ENCODE measurements around the gene WWC1.

WWC1 gene

DNA sequence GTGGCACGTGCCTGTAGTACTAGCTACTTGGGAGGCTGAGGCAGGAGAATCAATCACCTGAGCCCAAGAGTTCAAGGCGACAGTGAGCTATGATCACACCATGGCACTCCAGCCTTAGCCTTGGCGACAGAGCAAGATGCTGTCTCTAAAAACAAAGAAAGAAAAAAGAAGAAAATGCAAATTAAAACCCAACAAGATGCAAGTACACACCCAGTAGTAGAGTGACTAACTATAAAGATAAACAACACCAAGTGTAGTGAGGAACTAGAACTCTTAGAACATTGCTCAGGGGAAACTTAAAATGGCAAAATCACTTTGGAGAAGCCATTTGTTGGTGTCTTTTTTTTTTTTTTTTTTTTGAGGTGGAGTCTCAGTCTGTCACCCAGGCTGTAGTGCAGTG lies 160.1 kb downstream of the WWC1 start:
- no peak for DNase-seq

DNA sequence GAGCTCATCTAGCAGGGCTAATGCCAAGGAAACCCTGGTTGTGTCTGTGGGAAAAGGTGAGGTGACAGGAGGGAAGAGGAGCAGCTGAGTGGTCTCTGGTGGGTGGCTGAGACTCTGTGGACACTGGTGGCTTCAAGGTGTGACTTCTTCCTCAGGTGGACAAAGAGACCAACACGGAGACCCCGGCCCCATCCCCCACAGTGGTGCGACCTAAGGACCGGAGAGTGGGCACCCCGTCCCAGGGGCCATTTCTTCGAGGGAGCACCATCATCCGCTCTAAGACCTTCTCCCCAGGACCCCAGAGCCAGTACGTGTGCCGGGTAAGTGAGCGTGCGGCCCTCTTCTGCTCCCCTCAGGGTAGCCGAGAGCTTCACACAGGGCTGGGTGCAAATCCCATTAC lies 163.8 kb downstream of the WWC1 start:
- DNase-seq = no peak

DNA sequence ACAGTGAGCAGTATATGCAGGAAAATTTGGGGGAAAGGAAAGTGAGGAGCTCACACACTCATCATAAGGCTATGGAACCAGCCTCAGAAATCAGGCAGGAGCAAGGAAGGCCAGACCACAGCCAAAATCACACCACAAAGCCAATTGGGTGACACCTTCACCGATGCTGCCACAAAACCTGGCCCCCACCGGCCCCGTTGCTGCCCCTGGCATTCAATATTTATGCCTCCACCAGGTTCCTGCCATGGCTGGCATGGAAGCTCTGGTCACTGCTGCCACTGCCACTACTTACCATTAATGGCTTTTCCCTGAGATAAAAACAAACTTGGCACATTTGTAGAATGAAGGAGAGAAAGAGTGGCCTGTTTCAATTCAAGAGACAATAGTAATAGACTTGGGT lies 166.1 kb downstream of the WWC1 start:
- no peak for DNase-seq

DNA sequence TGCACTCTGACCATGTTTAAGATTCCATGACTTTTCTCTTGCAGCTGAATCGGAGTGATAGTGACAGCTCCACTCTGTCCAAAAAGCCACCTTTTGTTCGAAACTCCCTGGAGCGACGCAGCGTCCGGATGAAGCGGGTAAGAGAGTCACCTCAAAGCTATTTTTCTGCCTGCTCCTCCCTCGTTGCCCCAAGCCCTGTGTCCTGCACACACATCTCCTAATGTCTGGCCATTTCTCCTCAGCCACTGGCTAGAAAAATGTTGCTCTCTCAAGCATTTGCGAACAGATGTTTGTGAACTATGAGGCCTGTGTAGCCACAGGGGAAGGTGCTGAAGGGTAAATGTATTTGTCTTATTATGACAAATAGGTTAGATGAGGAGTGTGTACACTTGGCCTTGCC lies 169.2 kb downstream of the WWC1 start:
- no peak for DNase-seq

DNA sequence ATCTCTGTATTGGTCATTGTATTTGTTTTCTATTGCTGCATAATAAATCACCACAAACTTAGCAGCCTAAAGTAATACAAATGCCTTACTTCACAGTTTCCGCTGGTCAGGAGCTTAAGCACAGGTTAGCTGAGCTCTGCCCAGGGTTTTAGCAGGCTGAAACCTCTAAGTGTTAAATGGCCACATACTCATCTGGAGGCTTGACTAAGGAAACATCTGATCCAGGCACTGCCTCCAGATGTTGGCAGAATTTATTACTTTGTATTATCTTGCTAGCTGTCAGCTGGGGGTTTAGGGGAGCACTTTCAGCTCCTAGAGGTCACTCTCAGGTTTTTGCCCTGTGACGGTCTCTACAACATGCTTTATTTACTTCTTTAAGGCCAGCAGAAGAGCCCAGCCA lies 171.6 kb downstream of the WWC1 start:
- no peak for DNase-seq

DNA sequence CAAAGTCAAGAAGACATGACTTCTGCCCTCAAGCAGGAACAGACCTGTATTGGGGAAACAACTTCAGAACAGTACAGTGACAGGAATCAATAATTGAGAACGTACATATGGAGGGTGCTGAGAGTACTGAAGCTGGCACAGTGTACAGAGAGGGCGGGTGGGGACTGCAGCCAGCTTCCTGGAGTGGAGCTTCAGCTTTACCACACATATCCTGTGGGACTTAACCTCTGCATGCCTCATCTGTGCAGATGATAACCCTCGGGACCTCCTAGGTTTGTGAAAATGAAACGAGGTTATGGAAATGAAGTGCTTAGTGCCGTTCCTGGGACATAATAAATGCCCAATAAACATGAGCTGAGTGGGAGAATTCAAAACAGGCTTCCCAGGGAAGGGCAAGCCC lies 172.8 kb downstream of the WWC1 start:
- no peak for DNase-seq

DNA sequence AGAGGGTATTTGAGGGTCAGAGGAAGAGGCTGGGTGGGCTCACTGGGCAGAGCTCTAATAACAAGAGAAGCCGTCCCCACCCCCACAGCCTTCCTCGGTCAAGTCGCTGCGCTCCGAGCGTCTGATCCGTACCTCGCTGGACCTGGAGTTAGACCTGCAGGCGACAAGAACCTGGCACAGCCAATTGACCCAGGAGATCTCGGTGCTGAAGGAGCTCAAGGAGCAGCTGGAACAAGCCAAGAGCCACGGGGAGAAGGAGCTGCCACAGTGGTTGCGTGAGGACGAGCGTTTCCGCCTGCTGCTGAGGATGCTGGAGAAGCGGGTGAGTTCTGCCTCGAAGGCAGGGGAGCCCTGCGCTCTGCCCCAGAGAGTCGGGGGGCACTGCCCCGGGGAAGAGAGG lies 173.2 kb downstream of the WWC1 start:
- no peak for DNase-seq

DNA sequence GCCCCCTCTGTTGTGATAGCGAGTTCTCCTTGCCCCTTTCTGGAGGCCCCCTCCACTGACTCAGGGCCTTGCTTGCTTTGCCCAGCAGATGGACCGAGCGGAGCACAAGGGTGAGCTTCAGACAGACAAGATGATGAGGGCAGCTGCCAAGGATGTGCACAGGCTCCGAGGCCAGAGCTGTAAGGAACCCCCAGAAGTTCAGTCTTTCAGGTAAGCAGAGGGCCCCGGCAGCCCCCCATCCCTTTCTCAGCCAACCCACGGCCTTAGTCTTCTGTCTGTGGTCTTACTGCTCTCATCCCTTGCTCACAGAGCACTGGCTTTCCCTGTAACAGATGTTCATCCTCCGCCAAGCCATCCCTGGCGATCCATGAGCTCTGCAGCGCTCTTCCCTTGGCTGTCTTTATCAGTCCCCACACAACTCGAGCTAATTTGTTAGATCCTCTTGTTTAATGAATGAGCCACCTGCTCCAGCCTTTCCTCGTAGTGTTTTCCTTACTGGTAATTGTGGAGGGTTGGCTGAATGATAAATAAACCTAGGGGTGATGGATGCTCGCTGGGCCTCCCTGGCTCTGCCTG lies 176.4 kb downstream of the WWC1 start:
- no peak for DNase-seq

DNA sequence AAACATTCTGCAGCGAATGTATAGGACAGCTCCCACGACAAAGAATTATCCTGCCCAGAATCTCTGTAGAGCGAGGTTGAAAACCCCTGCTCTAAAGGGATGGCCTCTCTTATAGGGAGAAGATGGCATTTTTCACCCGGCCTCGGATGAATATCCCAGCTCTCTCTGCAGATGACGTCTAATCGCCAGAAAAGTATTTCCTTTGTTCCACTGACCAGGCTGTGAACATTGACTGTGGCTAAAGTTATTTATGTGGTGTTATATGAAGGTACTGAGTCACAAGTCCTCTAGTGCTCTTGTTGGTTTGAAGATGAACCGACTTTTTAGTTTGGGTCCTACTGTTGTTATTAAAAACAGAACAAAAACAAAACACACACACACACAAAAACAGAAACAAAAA lies 177.4 kb downstream of the WWC1 start:
- peak in 1 of 2 experiments; percentile 8 for DNase-seq

DNA sequence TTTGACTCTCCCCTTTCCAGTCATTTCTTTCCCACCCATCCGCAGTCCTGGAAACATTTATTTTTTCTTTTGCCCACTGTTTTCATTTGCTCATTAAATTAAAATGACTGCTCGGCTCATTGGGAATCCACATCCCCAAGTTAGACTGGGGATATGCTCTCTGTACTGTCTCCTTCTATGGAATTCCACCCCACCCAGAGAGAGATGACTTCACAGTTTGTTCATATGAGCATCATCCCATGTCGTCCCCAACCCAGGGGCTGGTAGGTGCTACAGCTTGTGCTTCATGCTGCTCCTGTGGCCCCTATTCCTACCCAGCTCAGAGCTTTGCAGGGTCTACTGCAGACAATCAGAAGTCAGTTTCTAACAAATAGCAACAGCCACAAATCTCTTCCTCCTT lies 178.4 kb downstream of the WWC1 start:
- no peak for DNase-seq

DNA sequence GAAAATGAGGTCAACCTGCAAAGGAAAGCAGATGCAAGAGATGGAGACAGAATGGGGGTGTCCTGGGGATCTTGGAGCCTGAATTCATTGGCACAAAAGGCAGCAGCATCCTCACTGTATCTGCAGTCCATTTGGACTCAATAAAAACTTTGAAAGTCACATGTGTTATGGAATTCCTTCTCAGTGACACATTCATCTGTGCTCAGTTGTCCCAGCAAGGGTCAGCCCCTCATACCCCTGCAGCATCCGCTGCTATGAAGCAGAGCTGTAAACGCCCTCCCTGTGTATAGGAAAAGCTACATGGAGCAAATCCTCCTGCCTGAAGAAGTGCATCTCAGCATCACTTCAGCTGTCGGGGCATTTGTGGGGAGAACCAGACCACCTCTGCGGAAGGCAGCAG lies 180.3 kb downstream of the WWC1 start:
- no peak for DNase-seq

DNA sequence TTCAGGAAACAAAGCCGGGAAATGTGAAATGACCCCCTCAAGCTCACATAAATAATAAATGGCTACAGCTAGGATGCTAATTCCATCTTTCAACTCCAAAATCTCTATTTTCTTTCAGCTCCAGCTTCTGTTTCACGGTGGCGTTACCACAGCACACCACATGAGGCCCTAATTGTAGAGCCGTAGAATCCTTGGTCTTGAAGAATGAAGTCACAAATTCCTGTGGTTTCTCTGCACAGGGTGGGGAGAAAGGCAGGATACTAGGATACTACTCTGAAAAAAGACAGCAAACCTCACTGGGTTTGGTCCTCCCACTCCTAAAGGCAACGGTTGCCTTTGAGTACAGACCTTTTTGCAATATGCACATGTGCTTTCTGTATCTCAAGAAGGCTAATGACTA lies 180.9 kb downstream of the WWC1 start:
- DNase-seq = peak; percentile 40 to 70

DNA sequence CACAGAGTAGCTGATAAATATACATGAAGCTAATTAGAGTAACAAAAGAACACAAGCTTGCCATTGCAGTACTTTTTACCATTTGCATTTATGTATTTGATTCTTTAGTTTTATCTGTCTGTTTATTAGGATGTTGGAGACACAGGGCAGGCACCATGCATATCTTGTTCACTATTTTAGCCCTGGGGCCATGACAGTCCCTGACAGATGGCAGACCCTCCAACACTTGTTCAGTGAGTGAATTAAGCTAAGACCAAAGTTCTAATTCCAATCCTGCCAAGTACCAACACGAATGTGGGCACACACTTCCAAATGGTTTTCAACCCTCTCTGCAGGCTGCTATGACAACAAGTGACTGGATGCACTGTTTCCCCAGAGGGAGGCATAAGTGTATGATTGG lies 182.9 kb downstream of the WWC1 start:
- no peak for DNase-seq

DNA sequence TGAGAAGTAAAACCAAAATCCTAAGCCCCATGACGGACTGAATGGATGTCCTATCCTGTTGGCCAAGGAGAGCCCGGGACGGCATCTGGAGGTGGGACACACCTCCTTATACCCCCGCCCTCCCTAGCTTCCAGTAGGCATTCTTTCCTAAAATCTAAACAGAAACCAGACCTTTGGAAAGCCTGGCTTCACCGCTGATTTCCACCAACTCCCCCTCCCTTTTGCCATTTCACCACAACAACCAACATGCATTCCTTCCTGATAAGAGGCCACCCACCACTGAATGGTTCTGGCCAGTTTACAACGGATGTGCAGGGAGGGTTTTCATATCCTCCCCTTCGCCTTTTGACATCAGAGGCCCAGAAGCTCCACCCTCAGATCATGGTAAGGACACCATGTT lies 185.6 kb downstream of the WWC1 start:
- DNase-seq = no peak

DNA sequence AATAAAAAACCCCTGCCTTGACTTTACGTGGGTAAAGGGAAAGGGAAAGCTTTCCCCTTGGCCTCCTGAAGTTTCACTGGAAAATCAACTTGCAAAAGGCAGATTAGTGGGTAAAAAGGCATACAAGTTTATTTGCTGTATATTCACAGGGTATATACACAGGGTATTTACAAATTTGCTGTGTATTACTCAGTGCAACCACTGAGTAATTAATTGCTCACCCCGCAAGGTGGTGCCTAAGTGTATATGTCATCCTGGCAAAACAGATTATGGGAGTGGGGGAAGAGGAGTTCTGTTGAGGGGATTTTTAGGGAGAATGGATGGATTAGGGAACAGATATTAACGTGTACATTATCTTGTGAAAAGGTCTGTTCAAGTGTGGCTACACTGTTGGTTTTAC lies 187.7 kb downstream of the WWC1 start:
- no peak for DNase-seq

DNA sequence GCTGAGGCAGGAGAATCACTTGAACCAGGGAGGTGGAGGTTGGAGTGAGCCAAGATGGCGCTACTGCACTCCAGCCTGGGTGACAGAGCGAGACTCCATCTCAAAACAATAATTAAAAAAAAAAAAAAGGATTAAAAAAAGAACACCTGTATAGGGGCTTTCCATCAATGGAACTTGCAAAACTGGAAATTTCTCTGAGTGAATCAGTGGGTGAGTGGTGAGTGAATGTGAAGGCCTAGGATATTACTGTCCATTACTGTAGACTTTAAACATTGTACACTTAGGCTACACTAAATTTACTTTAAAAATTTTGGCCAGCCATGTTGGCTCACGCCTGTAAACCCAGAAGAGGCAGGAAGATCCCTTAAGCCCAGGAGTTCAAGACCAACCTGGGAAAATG lies 189.2 kb downstream of the WWC1 start:
- DNase-seq = no peak

DNA sequence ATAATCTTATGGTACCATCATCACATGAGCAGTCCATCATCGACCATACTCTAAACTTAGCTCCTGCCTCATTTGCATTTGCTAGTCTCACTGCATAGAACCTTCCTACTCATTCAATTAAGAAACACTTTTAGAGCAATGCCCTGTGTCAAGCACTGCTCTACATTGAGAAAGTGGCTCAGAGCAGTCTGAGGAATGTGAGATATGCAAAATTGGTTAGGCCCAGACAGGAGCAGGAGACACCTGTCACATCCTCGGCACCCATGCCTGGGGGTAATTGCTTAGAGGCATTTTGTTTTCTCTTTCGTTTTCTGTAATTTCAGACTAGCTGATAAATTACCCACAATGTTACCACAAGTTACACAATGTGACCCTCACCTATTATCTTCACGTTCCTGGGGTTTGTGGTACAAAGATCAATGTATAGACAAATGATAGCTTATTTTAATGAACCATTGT lies 189.9 kb downstream of the WWC1 start:
- no peak for DNase-seq

DNA sequence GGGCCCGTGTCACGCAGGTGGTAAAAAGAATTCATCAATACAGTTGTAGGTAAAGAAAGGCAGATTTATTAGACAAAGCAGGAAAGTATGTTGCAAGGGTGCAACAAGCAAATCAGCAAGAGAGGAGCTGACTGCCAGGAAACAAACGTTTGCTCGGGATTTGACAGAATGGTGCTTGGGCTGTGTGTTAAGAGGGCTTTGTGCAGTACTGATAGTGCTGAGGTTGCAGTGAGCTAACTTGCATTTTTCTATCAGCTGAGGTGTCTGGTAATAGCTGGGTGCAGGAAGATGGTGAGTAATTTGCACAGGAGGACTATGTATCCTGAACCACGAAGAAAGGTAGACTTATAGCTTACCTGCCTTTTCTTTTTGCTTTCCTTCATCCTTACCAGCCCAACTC lies 190.9 kb downstream of the WWC1 start:
- DNase-seq = no peak

DNA sequence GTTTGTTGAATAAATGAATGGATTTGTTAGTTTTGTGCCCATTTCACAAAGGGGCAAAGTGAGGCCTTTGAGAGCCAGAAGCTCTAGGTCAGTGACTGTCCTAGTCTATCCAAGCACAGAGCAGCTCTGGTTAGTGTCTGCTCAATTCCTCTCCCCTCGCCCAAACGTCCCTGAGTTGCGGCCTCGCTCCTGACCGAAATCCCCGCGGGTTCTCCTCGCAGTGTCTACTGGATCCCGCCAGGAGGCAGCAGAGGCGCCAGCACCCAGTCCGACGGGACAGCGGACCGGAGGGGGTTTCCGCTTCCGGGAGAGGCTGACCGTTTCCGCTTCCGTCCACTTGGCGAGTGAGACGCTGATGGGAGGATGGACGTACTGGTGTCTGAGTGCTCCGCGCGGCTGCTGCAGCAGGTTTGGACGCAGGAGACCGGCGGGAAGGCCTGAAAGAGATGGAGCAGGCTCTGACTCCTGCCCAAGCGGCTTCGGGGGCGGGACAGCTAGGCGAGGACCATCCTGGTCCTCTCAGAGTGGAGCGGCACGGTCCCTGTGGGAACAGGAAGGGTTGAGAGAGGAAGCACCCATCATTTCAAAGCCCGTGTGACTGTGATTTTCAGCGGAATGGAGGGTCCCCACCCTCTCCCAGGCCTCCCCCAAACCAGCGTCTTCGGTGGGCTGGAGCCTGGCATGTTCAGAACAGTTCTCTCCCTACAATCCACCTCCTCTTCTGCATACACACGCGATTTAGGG lies 194.9 kb downstream of the WWC1 start, which contains the start of gene RARS1:
TSS of gene RARS1 (plus strand) at position 336 of the 744 bp plus-strand sequence. CDS start at position 364, 28 bp downstream.
- DNase-seq = peak; percentile 86 to 92

DNA sequence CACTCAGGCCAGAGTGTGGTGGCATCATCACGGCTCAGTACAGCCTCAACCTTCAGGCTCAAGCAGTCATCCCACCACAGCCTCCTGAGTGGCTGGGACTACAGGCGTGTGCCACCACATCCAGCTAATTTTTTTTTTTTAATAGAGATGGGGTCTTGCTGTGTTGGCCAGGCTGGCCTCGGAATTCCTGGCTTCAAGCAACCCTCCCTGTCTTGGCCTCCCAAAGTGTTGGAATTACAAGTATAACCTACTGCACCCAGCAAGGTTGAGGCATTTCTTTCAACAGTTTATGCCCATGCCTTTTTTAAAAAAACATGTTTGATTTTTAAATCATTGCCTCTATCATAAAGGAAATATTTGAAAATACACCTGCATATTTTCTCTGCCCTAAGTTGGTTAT lies 197.6 kb downstream of the WWC1 start:
- DNase-seq = no peak

DNA sequence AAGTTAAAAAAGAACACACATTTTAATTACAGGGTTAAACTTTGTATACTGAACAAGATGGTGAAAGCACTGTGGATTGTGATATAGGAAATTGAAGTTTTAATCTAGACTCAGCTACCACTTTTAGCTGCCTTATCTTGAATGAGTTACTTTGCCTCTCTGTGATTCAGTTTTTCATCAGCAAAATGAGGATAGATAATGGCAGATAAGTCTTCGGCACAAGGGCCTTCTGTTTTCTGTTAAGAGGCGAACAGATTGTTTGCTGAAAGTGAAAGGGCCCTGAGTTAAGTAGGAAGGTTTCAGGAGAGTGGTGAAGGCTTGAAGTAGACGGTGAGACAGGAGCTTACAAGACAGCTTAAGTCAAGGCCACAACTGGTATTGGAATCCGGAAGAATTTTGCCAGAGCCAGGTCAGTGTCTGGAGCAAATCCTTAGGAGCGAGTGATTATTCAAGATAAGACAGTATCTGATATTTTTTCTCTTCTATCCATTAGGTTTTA lies 202.7 kb downstream of the WWC1 start:
- no peak for DNase-seq

DNA sequence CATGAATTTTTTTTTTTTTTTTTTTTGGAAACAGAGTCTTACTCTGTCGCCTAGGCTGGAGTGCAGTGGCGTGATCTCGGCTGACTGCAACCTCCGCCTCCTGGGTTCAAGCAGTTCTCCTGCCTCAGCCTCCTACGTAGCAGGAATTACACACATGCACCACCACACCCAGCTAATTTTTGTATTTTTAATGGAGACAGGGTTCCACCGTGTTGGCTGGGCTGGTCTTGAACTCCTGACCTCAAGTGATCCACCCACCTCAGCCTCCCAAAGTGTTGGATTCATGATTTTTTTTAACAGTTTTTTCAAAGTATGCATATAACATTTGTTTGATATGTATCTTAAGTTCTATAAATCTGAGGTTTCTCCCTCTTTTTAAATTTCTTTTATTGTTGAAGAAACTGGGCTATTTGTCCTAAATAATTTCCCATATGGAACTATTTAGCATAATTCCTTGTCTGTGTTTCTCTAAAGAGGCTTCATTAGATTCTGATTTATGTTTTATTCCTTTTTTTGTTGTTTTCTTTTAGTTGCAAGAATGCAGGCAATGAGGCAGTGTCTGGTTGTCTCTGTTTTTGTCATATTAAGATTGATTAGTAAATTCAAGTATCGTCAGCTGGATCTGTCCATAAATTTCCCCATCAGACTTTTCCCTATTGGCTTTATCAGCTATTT lies 211.3 kb downstream of the WWC1 start:
- DNase-seq = no peak

DNA sequence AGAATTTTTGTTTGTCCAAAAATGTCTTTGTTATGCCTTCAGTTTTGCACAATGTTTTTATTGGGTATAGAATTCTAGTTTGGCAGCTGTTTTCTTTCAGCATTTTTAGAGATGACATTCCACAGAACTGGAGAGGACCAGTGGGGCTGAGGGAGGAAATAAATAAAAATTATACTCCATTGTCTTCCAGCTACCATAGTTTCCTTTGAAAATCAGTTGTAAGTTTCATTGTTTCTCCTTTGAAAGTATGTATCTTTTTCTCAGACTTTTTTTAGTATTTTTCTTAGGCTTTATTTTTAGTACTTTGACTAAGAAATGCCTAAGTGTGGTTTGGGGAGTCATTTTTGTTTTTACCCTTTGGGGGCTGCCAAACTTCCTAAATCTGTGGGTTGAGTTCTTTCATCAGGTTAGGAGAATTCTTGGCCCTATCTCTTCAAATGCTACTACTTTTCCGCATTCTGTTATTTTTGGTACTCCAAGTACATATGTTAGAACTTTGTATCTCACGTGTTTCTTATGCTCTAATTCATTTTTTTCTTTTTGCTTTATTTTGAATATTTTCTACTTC lies 222.5 kb downstream of the WWC1 start:
- peak in 1 of 2 experiments; percentile 19 for DNase-seq

Measured in SW 1271 (cell line).